IPS-11a (cell line): ENCODE results near the gene PLXNB2.
"Not testable (repeated sequence)": the region's sequence is repeated elsewhere in the genome, so short reads cannot be mapped to it uniquely, and the experiment has no call there.

Source experiments
- H3K4me3 ChIP-seq: one replicate; pipeline ENCODE4 v1.5.1; 2013; ENCODE audit warnings: low read depth, low read length, control low read depth

PLXNB2 gene

GRCh38 chr22:50282361-50283155 is 24.9 kb downstream of the PLXNB2 start:
- H3K4me3 ChIP-seq, result no peak overlapping the region

GRCh38 chr22:50281957-50282356 is 25.5 kb downstream of the PLXNB2 start:
- no peak overlapping the region for H3K4me3 ChIP-seq

GRCh38 chr22:50281384-50281760 is 26.1 kb downstream of the PLXNB2 start:
- no peak overlapping the region for H3K4me3 ChIP-seq

- H3K4me3 ChIP-seq, result no peak overlapping the region
These were observed 26.6 kb downstream of the PLXNB2 start for GRCh38 chr22:50280708-50281383.

GRCh38 chr22:50280022-50280707 is 27.3 kb downstream of the PLXNB2 start:
- no peak overlapping the region for H3K4me3 ChIP-seq

GRCh38 chr22:50278956-50279619 is 28.4 kb downstream of the PLXNB2 start:
- no peak overlapping the region for H3K4me3 ChIP-seq

- H3K4me3 ChIP-seq, result no peak overlapping the region
These were observed 29.0 kb downstream of the PLXNB2 start for GRCh38 chr22:50278461-50278860.

- H3K4me3 ChIP-seq, result no peak overlapping the region
These were observed 29.7 kb downstream of the PLXNB2 start for GRCh38 chr22:50277761-50278160.

GRCh38 chr22:50276143-50276542 is 31.3 kb downstream of the PLXNB2 start:
- H3K4me3 ChIP-seq, result no peak overlapping the region

GRCh38 chr22:50275181-50276055 is 32.0 kb downstream of the PLXNB2 start:
- H3K4me3 ChIP-seq, result no peak overlapping the region

- no peak overlapping the region for H3K4me3 ChIP-seq
These were observed 32.7 kb downstream of the PLXNB2 start for GRCh38 chr22:50274771-50275170.

- no peak overlapping the region for H3K4me3 ChIP-seq
These were observed 33.1 kb downstream of the PLXNB2 start for GRCh38 chr22:50274311-50274710.

- H3K4me3 ChIP-seq, result not testable (repeated sequence)
These were observed 33.7 kb downstream of the PLXNB2 start for GRCh38 chr22:50273781-50274180.

GRCh38 chr22:50273352-50273751 is 34.1 kb downstream of the PLXNB2 start:
- H3K4me3 ChIP-seq, result not testable (repeated sequence)

GRCh38 chr22:50272044-50272802 is 35.2 kb downstream of the PLXNB2 start:
- H3K4me3 ChIP-seq, result no peak overlapping the region

GRCh38 chr22:50271519-50271970 is 35.9 kb downstream of the PLXNB2 start:
- H3K4me3 ChIP-seq, result no peak overlapping the region

- peak overlapping the region; percentile 24 for H3K4me3 ChIP-seq
These were observed 36.6 kb downstream of the PLXNB2 start for GRCh38 chr22:50270666-50271394.

GRCh38 chr22:50269970-50270665 is 37.3 kb downstream of the PLXNB2 start, which contains the start of gene MAPK11:
Gene MAPK11 (minus strand): TSS chr22:50270380. CDS start chr22:50270292, 88 bp downstream.
- H3K4me3 ChIP-seq, result peak within 1 kb of the TSS; percentile 24
